Spleen (tissue), 11 donors: ENCODE results near the gene RESP18. TPM values are rescaled to one million over a fixed set of nuclear protein-coding genes. Genes with fewer than 3 reads are reported as not detected.
A peak's percentile ranks its signal among the peaks of the same experiment; 100 is the strongest.

ENCODE experiments used
- DNase-seq: peaks from one replicate; pipeline ENCODE4 v3.0.0-alpha.2; 2020
- H3K27ac ChIP-seq, 8 donors: fragments of 200-600 bp; sonication (generic) in 7 of 8; 1 replicate in 4 of 8; 2 replicates in 4 of 8; pipeline versions ENCODE4 v1.5.0 to v1.8.0; 2016 to 2021; ENCODE audit warnings: inconsistent platforms in 4 of 8, mild to moderate bottlenecking in 4 of 8, moderate library complexity in 1 of 8
- H3K27me3 ChIP-seq, 7 donors: fragments of 200-600 bp; sonication (generic) in 6 of 7; replicated peaks in 1 of 7; 1 replicate in 4 of 7; 2 replicates in 3 of 7; pipeline versions ENCODE4 v1.5.0 to v1.8.0; 2016 to 2021; ENCODE audit warnings: inconsistent platforms in 3 of 7, mild to moderate bottlenecking in 1 of 7
- H3K36me3 ChIP-seq, 6 donors: fragments of 200-600 bp; sonication (generic) in 5 of 6; 1 replicate in 4 of 6; 2 replicates in 2 of 6; pipeline versions ENCODE4 v1.5.0 to v1.8.0; 2016 to 2021; ENCODE audit warnings: inconsistent platforms in 2 of 6
- H3K4me1 ChIP-seq, 6 donors: fragments of 200-600 bp; sonication (generic) in 5 of 6; 1 replicate in 3 of 6; 2 replicates in 3 of 6; pipeline versions ENCODE4 v1.5.0 to v1.8.0; 2016 to 2021; ENCODE audit warnings: inconsistent platforms in 3 of 6
- H3K4me3 ChIP-seq, 8 donors: fragments of 200-600 bp; sonication (generic) in 7 of 8; 1 replicate in 4 of 8; 2 replicates in 4 of 8; pipeline versions ENCODE4 v1.5.0 to v1.8.0; 2016 to 2021; ENCODE audit warnings: inconsistent platforms in 4 of 8, mild to moderate bottlenecking in 4 of 8, moderate library complexity in 2 of 8
- H3K9me3 ChIP-seq, 8 donors: fragments of 200-600 bp; sonication (generic) in 7 of 8; 1 replicate in 4 of 8; 2 replicates in 4 of 8; pipeline versions ENCODE4 v1.5.0 to v1.8.0; 2016 to 2021; ENCODE audit warnings: inconsistent platforms in 4 of 8
- CTCF ChIP-seq, 11 experiments: fragments of 200-600 bp in 7 of 11; fragments of 450-650 bp in 4 of 11; sonication (generic) in 4 of 11; IDR thresholded peaks in 8 of 11; conservative IDR thresholded peaks in 3 of 11; 1 replicate in 7 of 11; 2 replicates in 4 of 11; pipeline versions ENCODE4 v1.4.0 to v1.8.0; 2016 to 2021; ENCODE audit warnings: antibody characterized with exemption in 11 of 11, inconsistent platforms in 4 of 11, mild to moderate bottlenecking in 1 of 11
- POLR2A ChIP-seq, 3 donors: fragments of 450-650 bp; IDR thresholded peaks; one replicate each; pipeline ENCODE4 v1.5.1; 2017; ENCODE audit warnings: antibody characterized with exemption in 3 of 3, mild to moderate bottlenecking in 1 of 3
- POLR2AphosphoS5 ChIP-seq, 3 donors: sonication (generic); formaldehyde crosslinking; IDR thresholded peaks; one replicate each; pipeline ENCODE4 v1.5.1; 2017; ENCODE audit warnings: antibody characterized with exemption in 3 of 3
- WGBS, 5 donors: extraction: QIAGEN DNeasy Blood & Tissue Kit in 3 of 5; methylation state at CpG; one replicate each; pipeline versions ENCODE4 v1.1.5 to v1.1.7; 2013 to 2018; 5-methylcytosine and 5-hydroxymethylcytosine counted together
- intact Hi-C: fragments of 100-400 bp; cut with DNase I; formaldehyde crosslinking; loops from one replicate; pipeline ENCODE4 v1.15.0; 2023; ENCODE audit warnings: low total_unique reads
- polyA plus RNA-seq, 3 donors: library from polyadenylated mRNA; stranded (reverse); fragments of 200-250 nt; gene quantifications; one replicate each; pipeline ENCODE4 v1.2.1, GENCODE V29; 2013
- total RNA-seq, 7 donors: library from RNA; depleted of rRNA in 3 of 7; stranded (reverse); fragments of >200 nt in 3 of 7; fragmentation: NEBNext Ultra II Directional in 4 of 7; extraction: Animal tissue kit (Norgen Biotek cat#: 25700) in 4 of 7; gene quantifications; one replicate each; pipeline versions ENCODE4 v1.1.0 to v1.2.1, GENCODE V29; 2016 to 2021
- donor health status: healthy with polysubstance abuse.
- donor health status: DM: no; HTN: no; CAD: no; lungs with moderate emphysema.
- donor health status: DM: no; HTN: no; CAD: no.
- donor health status: Bipolar disorder and iron deficiency.
- donor health status: healthy.
- donor health status: DM: no; HTN: no; CAD: no.
- donor health status: DM: yes; HTN: yes; CAD: no.

Gene RESP18
- total and polyA plus RNA-seq, 10 donors = 0.83 TPM; not detected in 9

DNA sequence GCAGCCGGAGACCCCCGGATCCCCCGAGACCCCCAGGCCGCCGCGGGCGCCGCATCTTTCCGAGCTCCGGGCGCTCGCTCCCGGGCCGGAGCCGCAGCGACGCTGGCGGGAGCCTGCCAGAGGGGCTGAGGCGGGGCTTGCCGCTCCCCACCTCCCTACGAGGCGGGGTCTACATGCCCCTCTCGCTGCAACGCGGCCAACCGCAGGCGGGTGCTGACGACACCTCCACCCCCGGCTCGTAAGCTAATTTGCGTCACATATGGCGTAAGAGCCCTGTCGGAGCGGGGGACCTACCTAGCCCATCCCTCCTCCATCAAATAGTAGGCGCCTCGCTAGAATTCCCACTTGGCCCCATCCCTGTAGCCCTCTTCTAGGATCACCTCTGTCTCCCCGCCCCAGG is 23.3 kb downstream of the RESP18 start, which contains the start of gene PTPRN:
Gene PTPRN, minus strand, starts transcription at position 124 of the 400 bp plus-strand sequence. Its CDS starts 69 bp downstream, at position 55.
- Histone ChIP-seq H3K4me1 (peaks cover 0 to 14% (median 2%) of the 10 kb centered on the region in 6 donors), H3K27me3 (peaks cover 6 to 89% (median 34%) of the 10 kb centered on the region in 7 donors), H3K9me3 (no peaks in the 10 kb centered on the region), H3K4me3 (peak within 1 kb of the TSS in 1 of 8 donors; percentile 12), H3K36me3 (no peaks in the 10 kb centered on the region), H3K27ac (no peak within 1 kb of the TSS)
- intact Hi-C loops = no loop called here
- TF ChIP-seq POLR2A (IDR thresholded peaks at IDR 0.05) (no peak), POLR2AphosphoS5 (IDR thresholded peaks at IDR 0.05) (no peak), CTCF (IDR thresholded peaks at IDR 0.05 in 8 of 11, conservative IDR thresholded peaks at IDR 0.05 in 3 of 11) (no peak)
- DNase-seq = no peak
- WGBS, 5 donors = 4 to 19% (median 8%) methylated on average over 12 to 37 of the region's 37 CpGs

DNA sequence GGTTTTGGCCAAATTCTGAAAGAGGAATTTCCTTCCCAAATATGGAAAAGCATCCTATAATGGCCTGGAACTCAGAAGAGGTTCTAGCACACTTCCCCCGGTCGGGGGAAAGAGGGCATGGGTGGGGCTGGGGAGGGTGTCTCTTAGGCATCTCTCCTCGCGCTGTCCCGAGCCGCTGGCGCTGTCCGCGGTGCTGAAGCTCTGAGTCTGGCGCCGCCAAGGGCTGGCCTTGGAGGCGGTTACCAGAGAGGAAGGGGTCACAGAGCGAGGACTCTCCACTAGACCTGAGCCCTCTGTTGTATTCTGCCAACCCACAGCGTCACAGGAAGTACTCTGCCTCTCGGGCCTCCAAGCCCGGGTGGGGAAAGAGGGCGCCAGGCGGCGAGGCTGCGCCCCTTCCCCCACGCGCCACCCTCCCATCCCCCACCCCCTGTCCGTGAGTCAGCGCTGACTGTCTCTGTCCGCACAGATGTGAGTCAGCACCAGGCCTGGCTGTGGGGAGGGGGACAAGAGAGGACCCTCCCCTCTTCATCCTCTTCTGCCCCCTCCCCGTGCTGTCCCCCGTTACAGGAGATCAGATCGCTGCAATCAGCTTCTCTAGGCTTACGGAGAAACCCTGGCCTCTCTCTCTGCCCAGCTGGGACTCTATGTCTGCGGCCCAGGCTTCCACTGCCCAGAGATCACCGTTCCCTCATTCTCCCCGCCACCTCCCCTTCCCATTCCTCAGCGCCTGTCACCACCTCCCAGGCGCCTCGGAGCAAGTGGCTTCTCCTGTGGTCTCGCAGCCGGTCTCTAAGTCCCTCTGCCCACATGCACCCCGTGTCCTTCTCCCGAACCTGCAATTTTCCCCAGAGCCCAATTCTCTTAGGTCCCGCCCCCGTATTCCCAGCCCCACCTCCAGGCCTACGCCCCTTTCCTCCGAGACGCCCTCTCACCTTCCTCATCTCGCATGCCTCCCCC is 24.1 kb downstream of the RESP18 start:
- Histone ChIP-seq H3K4me1 (peaks cover 0 to 14% (median 2%) of the 10 kb centered on the region in 6 donors), H3K27me3 (peaks cover 6 to 87% (median 37%) of the 10 kb centered on the region in 7 donors), H3K36me3 (no peaks in the 10 kb centered on the region), H3K27ac (no peak overlapping the region), H3K9me3 (no peaks in the 10 kb centered on the region), H3K4me3 (peak overlapping the region in 1 of 8 donors; percentile 12)
- intact Hi-C loops = no loop called here
- DNase-seq = peak; percentile 84
- WGBS, 5 donors = 6 to 12% (median 8%) methylated on average over 41 to 45 of the region's 45 CpGs
- TF ChIP-seq CTCF (IDR thresholded peaks at IDR 0.05 in 8 of 11, conservative IDR thresholded peaks at IDR 0.05 in 3 of 11) (no peak), POLR2AphosphoS5 (IDR thresholded peaks at IDR 0.05) (no peak), POLR2A (IDR thresholded peaks at IDR 0.05) (no peak)

DNA sequence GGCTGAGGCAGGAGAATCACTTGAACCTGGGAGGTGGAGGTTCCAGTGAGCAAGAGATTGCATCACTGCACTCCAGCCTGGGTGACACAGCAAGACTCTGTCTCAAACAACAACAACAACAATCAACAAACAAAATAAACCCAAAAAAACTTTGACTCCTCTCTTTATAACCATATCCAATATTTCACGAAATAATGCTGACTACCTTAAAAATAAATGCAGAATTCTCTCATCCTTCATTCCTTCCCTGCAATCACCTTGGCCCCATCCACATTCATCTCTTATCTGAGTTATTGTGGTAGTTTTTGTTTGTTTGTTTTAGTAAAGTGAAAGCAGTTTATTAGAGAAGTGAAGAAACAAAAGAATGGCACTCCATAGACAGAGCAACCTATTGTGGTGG is 26.5 kb downstream of the RESP18 start:
- H3K27me3 ChIP-seq = peaks cover 6 to 91% (median 36%) of the 10 kb centered on the region in 7 donors
- WGBS, 5 donors = 78 to 89% (median 80%) methylated on average over 1 of the region's 1 CpG
- TF ChIP-seq POLR2AphosphoS5 (IDR thresholded peaks at IDR 0.05) = no peak
- no peak for TF ChIP-seq CTCF (IDR thresholded peaks at IDR 0.05 in 8 of 11, conservative IDR thresholded peaks at IDR 0.05 in 3 of 11)
- no peak for TF ChIP-seq POLR2A (IDR thresholded peaks at IDR 0.05)
- H3K36me3 ChIP-seq = no peaks in the 10 kb centered on the region
- H3K4me1 ChIP-seq = peaks cover 0 to 14% (median 2%) of the 10 kb centered on the region in 6 donors
- DNase-seq = no peak
- intact Hi-C loops = no loop called here
- no peak overlapping the region for H3K4me3 ChIP-seq
- H3K9me3 ChIP-seq = no peaks in the 10 kb centered on the region
- no peak overlapping the region for H3K27ac ChIP-seq

- TF ChIP-seq CTCF (IDR thresholded peaks at IDR 0.05 in 8 of 11, conservative IDR thresholded peaks at IDR 0.05 in 3 of 11) (no peak), POLR2AphosphoS5 (IDR thresholded peaks at IDR 0.05) (no peak), POLR2A (IDR thresholded peaks at IDR 0.05) (no peak)
- H3K9me3 ChIP-seq = no peaks in the 10 kb centered on the region
- H3K36me3 ChIP-seq = no peaks in the 10 kb centered on the region
- H3K27me3 ChIP-seq = peaks cover 2 to 89% (median 25%) of the 10 kb centered on the region in 7 donors
- 56 to 67% (median 62%) methylated on average over 2 of the region's 2 CpGs for WGBS, 5 donors
- no peak for DNase-seq
- intact Hi-C loops = no loop called here
- no peak overlapping the region for H3K27ac ChIP-seq
- H3K4me1 ChIP-seq = peaks cover 0 to 13% (median 2%) of the 10 kb centered on the region in 6 donors
- H3K4me3 ChIP-seq = no peak overlapping the region
Observed at GRCh38 chr2:219304223-219304622, 28.3 kb downstream of the RESP18 start.
